ENCODE results near the gene KCNJ6. TPM values are rescaled to one million over a fixed set of nuclear protein-coding genes. Genes with fewer than 3 reads are reported as not detected.

KCNJ6 gene
- total and polyA plus RNA-seq, 9 of the 15 experiments (the other 6 are each of a cell fraction or from before 2014, with no cell fraction given), result 0.06 to 0.21 (median 0.13) TPM; not detected in 1

DNA sequence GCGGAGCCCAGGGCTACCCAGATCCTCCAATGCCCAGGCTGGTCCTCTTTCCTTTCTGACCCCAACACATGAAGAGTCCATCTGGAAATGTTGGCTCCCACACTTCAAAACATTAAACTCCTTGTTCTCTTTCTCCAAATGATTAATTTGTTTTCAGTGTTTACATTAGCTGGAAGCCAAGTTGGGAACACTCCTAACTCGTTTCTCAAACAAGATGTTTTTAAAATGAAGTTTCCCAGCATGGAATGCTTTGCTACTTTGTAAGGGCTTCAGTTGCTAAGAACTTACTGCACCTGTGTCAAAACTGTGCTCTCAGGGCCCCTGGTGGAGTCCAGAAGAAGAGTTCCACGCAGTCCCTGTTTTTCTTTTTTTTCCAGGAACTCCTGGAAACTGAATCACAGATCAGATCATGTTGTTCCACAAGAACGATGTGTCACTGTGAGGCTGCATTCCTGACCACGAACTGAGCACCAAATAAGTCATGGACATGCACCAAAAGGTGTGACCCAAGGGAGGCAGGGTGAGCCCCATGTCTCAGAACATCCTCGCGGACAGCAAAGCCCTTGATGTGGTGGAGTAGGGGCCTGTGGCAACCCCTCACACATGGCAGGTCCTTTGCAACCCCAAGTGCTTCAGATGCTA is 257.3 kb downstream of the KCNJ6 start (continued):
- TF ChIP-seq ZNF766 (CRISPR knock-in tag; conservative IDR thresholded peaks at IDR 0.05), result no peak
- TF ChIP-seq BACH1 (tag; IDR thresholded peaks at IDR 0.05), result no peak; the same call in 1 of the 2 replicates
- no peak for TF ChIP-seq ZNF232 (CRISPR knock-in tag; IDR thresholded peaks at IDR 0.05)
- TF ChIP-seq POLR3G (IDR thresholded peaks at IDR 0.05; ENCODE audit: extremely low read depth, insufficient read length, insufficient replicate concordance), result no peak
- TF ChIP-seq TBL1XR1 (IDR thresholded peaks at IDR 0.05; ENCODE audit: low read length in 2 of 2), result 0 out of 4 replicates have a peak, but pooled peaks of 1 of the 2 experiments have one; percentile 20
- peak; percentile 84 for TF ChIP-seq L3MBTL2 (IDR thresholded peaks at IDR 0.05)
- TF ChIP-seq HMG20A (CRISPR knock-in tag; conservative IDR thresholded peaks at IDR 0.05), result no peak
- TF ChIP-seq CTCF (IDR thresholded peaks at IDR 0.05 in 2 of 3, conservative IDR thresholded peaks at IDR 0.05 in 1 of 3; ENCODE audit: insufficient read depth in 2 of 3, low read depth in 1 of 3, low read length in 3 of 3), result peak in 2 of 3 experiments; percentile 44 to 46; a peak in 4 of 6 replicates

Measured in K562 (cell line).